ENCODE measurements around the gene ZNF385A.
A peak's percentile ranks its signal among the peaks of the same experiment; 100 is the strongest.

The ZNF385A gene

GRCh38 chr12:54407183-54407905, 22.8 kb upstream of the ZNF385A start:
- TF ChIP-seq ZBTB8A (tag by site-specific recombination; IDR thresholded peaks at IDR 0.05) (no peak), CTCF (tag by site-specific recombination; IDR thresholded peaks at IDR 0.05) (no peak), GLI4 (tag by site-specific recombination; IDR thresholded peaks at IDR 0.05) (no peak), PRDM1 (tag by site-specific recombination; IDR thresholded peaks at IDR 0.05) (peak; percentile 46; the same call in 1 of the 2 replicates), ZNF132 (tag by site-specific recombination; IDR thresholded peaks at IDR 0.05; ENCODE audit: borderline replicate concordance) (no peak), HOXA7 (CRISPR knock-in tag; IDR thresholded peaks at IDR 0.05; ENCODE audit: borderline replicate concordance) (no peak), ZNF146 (tag by site-specific recombination; IDR thresholded peaks at IDR 0.05) (no peak), KLF7 (tag by site-specific recombination; IDR thresholded peaks at IDR 0.05; ENCODE audit: borderline replicate concordance) (no peak), ZFP69B (tag by site-specific recombination; IDR thresholded peaks at IDR 0.05) (no peak)
- H3K4me1 ChIP-seq (ENCODE audit: control insufficient read depth, insufficient read depth, low read length), result no peaks in the 10 kb centered on the region
- H3K9me3 ChIP-seq (ENCODE audit: control insufficient read depth, insufficient read depth, low read depth, low read length), result no peaks in the 10 kb centered on the region
- no peak overlapping the region for H3K27ac ChIP-seq (ENCODE audit: extremely low read depth, low read depth, low read length)
- ChIA-PET POLR2A (no interaction called here), CTCF (interaction anchor here (1.2 to 14.5 kb wide), 2 partner anchors 5 to 32 kb away, joined by 4 to 227 read pairs; no protein-coding TSS in a partner anchor)
- peaks cover 10 to 71% of the 10 kb centered on the region in 2 experiments for H3K36me3 ChIP-seq (ENCODE audit: control insufficient read depth in 2 of 2, insufficient read depth in 1 of 2, low read length in 2 of 2)
- H3K4me3 ChIP-seq (ENCODE audit: low read depth, low read length), result no peak overlapping the region

GRCh38 chr12:54405573-54405972, 21.0 kb upstream of the ZNF385A start:
- Histone ChIP-seq H3K4me1 (ENCODE audit: control insufficient read depth, insufficient read depth, low read length) (no peaks in the 10 kb centered on the region), H3K27ac (ENCODE audit: extremely low read depth, low read depth, low read length) (no peak overlapping the region), H3K9me3 (ENCODE audit: control insufficient read depth, insufficient read depth, low read depth, low read length) (no peaks in the 10 kb centered on the region), H3K36me3 (ENCODE audit: control insufficient read depth in 2 of 2, insufficient read depth in 1 of 2, low read length in 2 of 2) (peaks cover 10 to 81% of the 10 kb centered on the region in 2 experiments), H3K4me3 (ENCODE audit: low read depth, low read length) (no peak overlapping the region)
- ChIA-PET CTCF (interaction anchor here (0.6 to 12.2 kb wide), 7 partner anchors 9 to 125 kb away, joined by 3 to 924 read pairs (median 18); partner anchors contain the start of gene ITGA5), POLR2A (no interaction called here)
- no peak for TF ChIP-seq ZNF518A (tag by site-specific recombination; conservative IDR thresholded peaks at IDR 0.05; ENCODE audit: low read depth)
- no peak for TF ChIP-seq ZNF211 (tag by site-specific recombination; IDR thresholded peaks at IDR 0.05; ENCODE audit: low read depth)
- TF ChIP-seq, protein P1, sequence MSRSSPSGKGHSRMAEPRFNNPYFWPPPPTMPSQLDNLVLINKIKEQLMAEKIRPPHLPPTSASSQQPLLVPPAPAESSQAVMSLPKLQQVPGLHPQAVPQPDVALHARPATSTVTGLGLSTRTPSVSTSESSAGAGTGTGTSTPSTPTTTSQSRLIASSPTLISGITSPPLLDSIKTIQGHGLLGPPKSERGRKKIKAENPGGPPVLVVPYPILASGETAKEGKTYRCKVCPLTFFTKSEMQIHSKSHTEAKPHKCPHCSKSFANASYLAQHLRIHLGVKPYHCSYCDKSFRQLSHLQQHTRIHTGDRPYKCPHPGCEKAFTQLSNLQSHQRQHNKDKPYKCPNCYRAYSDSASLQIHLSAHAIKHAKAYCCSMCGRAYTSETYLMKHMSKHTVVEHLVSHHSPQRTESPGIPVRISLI (tag by site-specific recombination; IDR thresholded peaks at IDR 0.05), result no peak
- TF ChIP-seq ZNF146 (tag by site-specific recombination; IDR thresholded peaks at IDR 0.05), result no peak
- TF ChIP-seq ZNF433 (tag by site-specific recombination; IDR thresholded peaks at IDR 0.05; ENCODE audit: low read depth), result no peak
- no peak for TF ChIP-seq ZBTB6 (tag by site-specific recombination; IDR thresholded peaks at IDR 0.05)
- no peak for TF ChIP-seq REST (tag by site-specific recombination; IDR thresholded peaks at IDR 0.05)
- no peak for TF ChIP-seq ZNF843 (tag by site-specific recombination; IDR thresholded peaks at IDR 0.05)
- TF ChIP-seq EGR2 (tag by site-specific recombination; IDR thresholded peaks at IDR 0.05; ENCODE audit: low read depth), result no peak
- no peak for TF ChIP-seq MYNN (tag by site-specific recombination; IDR thresholded peaks at IDR 0.05; ENCODE audit: borderline replicate concordance)
- no peak for TF ChIP-seq PRDM6 (tag by site-specific recombination; IDR thresholded peaks at IDR 0.05)
